Ectodermal cell (in vitro differentiated cells): ENCODE measurements around the gene RAB37.

Source experiments
- H3K27ac ChIP-seq: 2 replicates; pipeline ENCODE4 v1.7.0; 2013; ENCODE audit warnings: mild to moderate bottlenecking, low read depth, low read length; ENCODE audit not compliant: insufficient read depth, poor library complexity, severe bottlenecking
- H3K27me3 ChIP-seq: 2 replicates; pipeline ENCODE4 v1.7.0; 2013; ENCODE audit warnings: mild to moderate bottlenecking, low read length; ENCODE audit not compliant: insufficient read depth, control insufficient read depth, poor library complexity, severe bottlenecking
- H3K36me3 ChIP-seq: one replicate; pipeline ENCODE4 v1.7.0; 2013; ENCODE audit warnings: low read length; ENCODE audit not compliant: control insufficient read depth, insufficient read depth
- H3K4me1 ChIP-seq: one replicate; pipeline ENCODE4 v1.7.0; 2013; ENCODE audit warnings: low read length; ENCODE audit not compliant: control insufficient read depth, insufficient read depth
- H3K4me3 ChIP-seq: 2 replicates; pipeline ENCODE4 v1.7.0; 2013; ENCODE audit warnings: low read depth, low read length, control low read depth; ENCODE audit not compliant: insufficient read depth
- H3K9me3 ChIP-seq: 2 replicates; pipeline ENCODE4 v1.7.0; 2013; ENCODE audit warnings: mild to moderate bottlenecking, low read length, moderate library complexity; ENCODE audit not compliant: control insufficient read depth
- WGBS, 2 experiments: methylation state at CpG; one replicate each; pipeline ENCODE4 v1.1.7; 2013; ENCODE audit warnings: missing lambda C conversion rate in 2 of 2; 5-methylcytosine and 5-hydroxymethylcytosine counted together

The RAB37 gene

DNA sequence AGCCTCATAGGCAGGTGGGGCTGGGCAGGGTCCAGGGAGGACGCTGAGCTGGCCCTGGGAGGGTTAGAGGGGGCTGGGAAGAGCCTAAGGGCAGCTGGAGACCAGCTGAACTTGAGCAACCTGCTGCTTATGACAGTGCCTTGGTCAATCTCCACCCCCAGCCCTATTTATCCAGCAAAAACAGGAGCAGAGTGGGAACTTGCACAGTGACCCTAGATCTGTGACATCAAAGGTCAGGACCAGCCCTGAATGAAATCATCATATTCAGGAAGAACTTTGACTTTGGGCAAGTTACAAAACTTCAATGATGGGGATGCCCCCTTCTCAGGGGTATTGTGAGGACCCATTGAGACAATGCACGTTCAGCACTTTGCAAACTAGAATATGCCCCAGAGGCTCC lies 33.7 kb upstream of the RAB37 start:
- Histone ChIP-seq H3K4me3 (no peak overlapping the region), H3K27ac (no peak overlapping the region)
- 58 to 70% methylated on average over 2 of the region's 2 CpGs for WGBS, 2 experiments

GRCh38 chr17:74704544-74704943 lies 32.5 kb upstream of the RAB37 start:
- no peaks in the 10 kb centered on the region for H3K9me3 ChIP-seq
- no peak overlapping the region for H3K4me3 ChIP-seq
- H3K36me3 ChIP-seq = no peaks in the 10 kb centered on the region
- H3K27me3 ChIP-seq = no peaks in the 10 kb centered on the region
- 94 to 95% methylated on average over 8 of the region's 8 CpGs for WGBS, 2 experiments
- no peaks in the 10 kb centered on the region for H3K4me1 ChIP-seq
- no peak overlapping the region for H3K27ac ChIP-seq

More for the DNA sequence above, 33.7 kb upstream of the RAB37 start:
- no peaks in the 10 kb centered on the region for H3K36me3 ChIP-seq
- H3K27me3 ChIP-seq = no peaks in the 10 kb centered on the region
- H3K9me3 ChIP-seq = no peaks in the 10 kb centered on the region
- H3K4me1 ChIP-seq = no peaks in the 10 kb centered on the region

DNA sequence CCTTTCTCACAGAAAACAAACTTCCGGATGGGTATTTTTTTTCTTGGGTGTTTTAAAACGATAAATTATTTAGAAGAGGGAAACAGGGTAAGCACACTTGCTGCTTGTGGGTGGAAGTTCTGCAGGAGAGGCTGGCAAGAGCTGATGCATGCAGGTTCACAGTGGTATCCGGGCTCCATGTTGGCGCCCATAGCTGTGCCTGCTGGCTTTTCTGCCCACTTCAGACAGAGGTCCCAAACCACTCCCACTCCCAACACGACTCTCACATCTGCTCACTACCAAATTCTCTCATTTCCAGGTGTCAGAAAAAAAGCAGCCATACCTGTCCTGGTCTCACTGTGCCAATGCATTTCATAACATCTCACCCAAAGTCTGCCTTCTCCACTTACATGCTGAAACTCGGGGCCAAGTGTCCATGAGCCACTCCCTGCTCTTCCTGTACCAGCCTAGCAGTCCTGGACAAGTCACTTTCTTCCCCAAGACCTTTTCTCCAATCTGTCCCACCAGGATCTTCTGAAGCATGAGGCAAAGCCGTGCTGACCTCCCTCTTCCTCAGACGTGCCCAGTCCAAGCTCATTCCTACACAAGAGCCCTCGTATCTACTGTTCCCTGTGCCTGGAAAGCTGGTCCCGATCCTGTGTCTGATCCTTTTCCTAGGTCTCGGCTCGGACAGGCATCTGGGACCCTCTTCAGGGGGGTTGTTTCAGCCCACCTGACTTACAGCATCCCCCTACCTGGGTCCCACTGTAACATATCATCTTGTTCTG lies 25.8 kb upstream of the RAB37 start:
- Histone ChIP-seq H3K27me3 (peaks cover 4% of the 10 kb centered on the region), H3K4me3 (no peak overlapping the region), H3K9me3 (no peaks in the 10 kb centered on the region), H3K4me1 (no peaks in the 10 kb centered on the region), H3K36me3 (no peaks in the 10 kb centered on the region), H3K27ac (no peak overlapping the region)
- 84 to 85% methylated on average over 12 of the region's 12 CpGs for WGBS, 2 experiments

- no peaks in the 10 kb centered on the region for H3K4me1 ChIP-seq
- peaks cover 4% of the 10 kb centered on the region for H3K27me3 ChIP-seq
- H3K27ac ChIP-seq = no peak overlapping the region
- WGBS, 2 experiments = 80 to 82% methylated on average over 7 of the region's 7 CpGs
- no peaks in the 10 kb centered on the region for H3K36me3 ChIP-seq
- no peak overlapping the region for H3K4me3 ChIP-seq
- H3K9me3 ChIP-seq = no peaks in the 10 kb centered on the region
Observed at GRCh38 chr17:74712301-74712700, 24.8 kb upstream of the RAB37 start.

- peaks cover 4% of the 10 kb centered on the region for H3K27me3 ChIP-seq
- no peaks in the 10 kb centered on the region for H3K36me3 ChIP-seq
- H3K4me3 ChIP-seq = no peak within 1 kb of the TSS
- H3K9me3 ChIP-seq = no peaks in the 10 kb centered on the region
- H3K4me1 ChIP-seq = no peaks in the 10 kb centered on the region
- 88 to 89% methylated on average over 8 of the region's 8 CpGs for WGBS, 2 experiments
- no peak within 1 kb of the TSS for H3K27ac ChIP-seq
Observed at GRCh38 chr17:74712756-74713155, 24.3 kb upstream of the RAB37 start, which contains the start of gene CD300LF. Gene CD300LF (minus strand): TSS chr17:74712923. CDS start chr17:74712866, 57 bp downstream.

- Histone ChIP-seq H3K27ac (no peak overlapping the region), H3K9me3 (no peaks in the 10 kb centered on the region), H3K4me3 (no peak overlapping the region), H3K4me1 (no peaks in the 10 kb centered on the region), H3K36me3 (no peaks in the 10 kb centered on the region), H3K27me3 (peaks cover 4% of the 10 kb centered on the region)
- 92 to 93% methylated on average over 12 of the region's 12 CpGs for whole genome bisulfite sequencing, 2 experiments
Observed at GRCh38 chr17:74713171-74713755, 23.8 kb upstream of the RAB37 start.

DNA sequence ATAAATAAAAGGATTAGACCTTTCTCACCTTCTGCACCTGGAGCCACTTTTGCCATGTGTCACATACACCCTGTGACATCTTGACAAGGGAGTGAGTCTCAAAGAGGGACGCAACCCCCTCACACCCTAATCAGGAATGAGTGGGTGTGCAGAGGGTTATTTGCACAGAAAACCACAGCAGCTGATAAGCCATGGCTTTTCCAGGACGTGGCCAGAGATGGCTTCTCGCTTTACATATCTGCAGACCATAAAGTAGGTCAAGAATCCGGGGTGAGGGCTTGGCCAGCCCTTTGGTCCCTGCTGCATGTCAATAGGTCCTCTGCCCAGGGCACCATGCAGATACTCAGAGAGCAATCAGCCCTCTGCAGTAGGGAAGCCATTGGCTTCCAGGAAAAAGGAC lies 21.9 kb upstream of the RAB37 start:
- 68 to 75% methylated on average over 3 to 4 of the region's 4 CpGs for WGBS, 2 experiments
- no peak overlapping the region for H3K4me3 ChIP-seq
- peaks cover 7% of the 10 kb centered on the region for H3K27me3 ChIP-seq
- no peak overlapping the region for H3K27ac ChIP-seq
- H3K36me3 ChIP-seq = no peaks in the 10 kb centered on the region
- no peaks in the 10 kb centered on the region for H3K4me1 ChIP-seq
- no peaks in the 10 kb centered on the region for H3K9me3 ChIP-seq

GRCh38 chr17:74720506-74720905 lies 16.6 kb upstream of the RAB37 start:
- Histone ChIP-seq H3K4me1 (no peaks in the 10 kb centered on the region), H3K9me3 (no peaks in the 10 kb centered on the region), H3K4me3 (no peak overlapping the region), H3K27ac (no peak overlapping the region), H3K27me3 (peaks cover 3% of the 10 kb centered on the region), H3K36me3 (no peaks in the 10 kb centered on the region)
- WGBS, 2 experiments = 89 to 95% methylated on average over 4 of the region's 4 CpGs

DNA sequence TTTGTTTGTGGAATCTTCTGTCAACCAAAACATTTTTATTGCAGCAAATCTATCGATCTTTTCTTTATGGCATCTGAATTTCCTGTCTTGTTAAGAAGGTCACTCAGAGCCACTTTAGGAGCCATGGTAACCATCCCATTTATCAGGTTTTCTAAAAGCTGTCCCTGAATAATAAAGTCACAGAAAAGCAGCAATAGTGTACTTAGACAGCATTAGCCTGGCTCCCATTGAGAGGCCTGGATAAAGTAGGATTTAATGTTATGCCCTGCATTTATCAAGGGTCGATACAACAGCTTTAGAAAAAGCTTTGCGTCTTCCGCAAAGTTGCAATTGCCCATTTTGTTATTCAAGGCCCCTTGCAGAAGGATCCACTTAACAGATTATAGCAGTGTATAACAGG lies 14.3 kb upstream of the RAB37 start:
- Histone ChIP-seq H3K9me3 (no peaks in the 10 kb centered on the region), H3K36me3 (no peaks in the 10 kb centered on the region), H3K27me3 (peaks cover 3% of the 10 kb centered on the region), H3K4me1 (no peaks in the 10 kb centered on the region), H3K27ac (no peak overlapping the region), H3K4me3 (no peak overlapping the region)
- 96 to 97% methylated on average over 4 of the region's 4 CpGs for WGBS, 2 experiments

DNA sequence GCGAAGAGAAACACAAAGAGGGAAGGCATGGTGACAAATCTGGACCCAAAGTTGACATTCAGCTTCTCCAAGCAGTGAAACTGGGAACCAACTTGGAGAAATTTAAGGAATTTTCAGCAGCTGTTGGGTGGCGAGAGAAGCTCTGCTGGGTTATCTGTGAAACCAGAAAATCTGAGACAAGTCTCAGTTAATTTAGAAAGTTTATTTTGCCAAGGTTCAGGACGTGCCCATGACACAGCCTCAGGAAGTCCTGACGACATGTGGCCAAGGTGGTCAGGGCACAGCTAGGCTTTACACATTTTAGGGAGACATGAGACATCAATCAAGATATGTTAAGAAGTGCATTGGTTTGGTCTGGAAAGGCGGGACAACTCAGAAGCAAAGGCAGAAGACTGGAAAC lies 13.2 kb upstream of the RAB37 start:
- H3K9me3 ChIP-seq = no peaks in the 10 kb centered on the region
- no peak overlapping the region for H3K4me3 ChIP-seq
- H3K36me3 ChIP-seq = no peaks in the 10 kb centered on the region
- peaks cover under 1% of the 10 kb centered on the region for H3K27me3 ChIP-seq
- 89 to 91% methylated on average over 5 of the region's 5 CpGs for WGBS, 2 experiments
- no peak overlapping the region for H3K27ac ChIP-seq
- H3K4me1 ChIP-seq = no peaks in the 10 kb centered on the region
